HG02759 (cell line): ENCODE results near the gene MYO1D.
"Not testable (repeated sequence)": the region's sequence is repeated elsewhere in the genome, so short reads cannot be mapped to it uniquely, and the experiment has no call there.

Experiments
- ATAC-seq: cut with Tn5 transposase; IDR thresholded peaks from one replicate; pipeline ENCODE4 v1.9.1; 2021; ENCODE audit warnings: mild to moderate bottlenecking, moderate library complexity; ENCODE audit not compliant: unreplicated experiment

The MYO1D gene

GRCh38 chr17:32552280-32552679, 324.6 kb downstream of the MYO1D start:
- no peak for ATAC-seq

DNA sequence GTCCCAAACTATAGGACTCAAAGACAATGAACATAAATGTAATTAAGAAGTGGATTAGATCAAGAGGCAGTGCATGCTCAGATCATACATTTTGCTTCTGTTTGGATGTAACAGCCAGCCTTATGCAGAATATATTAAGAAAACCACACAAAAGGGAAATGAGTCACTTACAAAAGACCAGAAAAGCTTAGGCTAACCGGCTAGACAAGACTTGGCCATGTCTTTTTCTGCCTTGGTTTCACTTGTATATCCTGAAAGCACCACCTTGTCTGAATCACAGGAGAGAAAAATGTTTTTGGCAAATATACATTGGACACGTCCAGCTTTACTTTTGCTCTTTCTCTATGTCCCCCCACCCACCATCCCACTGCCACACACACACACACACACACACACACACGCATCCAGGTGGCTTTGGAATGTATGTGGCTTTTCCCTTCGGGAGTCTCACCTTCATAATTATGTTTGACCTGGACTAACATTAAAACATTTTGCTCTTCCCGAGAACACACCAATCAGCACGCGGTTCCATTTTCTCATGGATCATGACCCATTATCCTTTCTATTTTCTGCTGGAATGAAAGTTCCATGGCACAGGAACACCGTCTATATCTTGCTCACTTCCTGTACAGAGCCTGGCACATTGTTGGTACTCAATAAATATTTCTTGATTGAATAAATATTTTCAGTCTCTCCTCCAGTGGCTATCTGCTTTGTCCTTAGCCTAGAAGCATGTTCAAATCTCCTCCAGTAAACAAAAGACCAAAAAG, 325.6 kb downstream of the MYO1D start:
- ATAC-seq: peak; percentile 62

DNA sequence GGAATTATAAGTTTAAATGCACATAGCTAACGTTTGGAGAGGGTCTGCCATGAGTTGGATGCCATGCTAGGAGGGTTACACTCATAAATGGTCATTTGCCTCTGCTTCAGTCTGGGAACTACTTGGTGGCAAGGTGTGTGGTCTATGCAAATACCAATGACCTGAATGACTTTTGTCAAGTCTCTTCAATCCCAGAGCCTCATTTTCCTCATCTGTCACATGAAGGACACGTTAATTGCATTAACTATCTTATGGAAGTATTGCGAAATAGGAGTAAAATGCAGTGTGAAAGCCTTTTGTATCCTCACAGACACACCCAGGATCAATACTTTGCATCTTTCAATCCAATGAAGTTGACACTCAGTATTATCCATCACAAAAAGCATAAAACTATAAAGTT, 327.4 kb downstream of the MYO1D start:
- ATAC-seq: no peak

GRCh38 chr17:32546031-32546444, 330.9 kb downstream of the MYO1D start:
- no peak for ATAC-seq

DNA sequence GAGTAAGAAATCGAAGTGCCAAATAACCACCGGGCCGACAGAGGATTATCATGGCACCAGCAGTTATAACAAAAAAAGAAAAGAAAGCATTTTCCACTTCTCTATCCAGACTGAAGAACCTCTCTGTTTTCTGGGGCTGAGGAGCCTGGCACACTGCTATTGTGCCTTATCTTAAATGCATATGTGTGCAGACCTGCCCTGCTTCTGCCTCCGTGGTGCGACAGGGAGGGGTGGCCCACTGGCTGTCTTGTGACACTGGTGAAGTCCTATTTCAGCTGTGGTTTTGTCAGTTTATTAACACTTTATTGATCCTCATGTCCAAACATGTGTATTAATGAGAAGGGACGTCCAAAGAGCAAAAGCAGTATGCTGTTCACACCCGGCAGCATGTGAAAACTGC, 334.7 kb downstream of the MYO1D start:
- ATAC-seq: no peak

DNA sequence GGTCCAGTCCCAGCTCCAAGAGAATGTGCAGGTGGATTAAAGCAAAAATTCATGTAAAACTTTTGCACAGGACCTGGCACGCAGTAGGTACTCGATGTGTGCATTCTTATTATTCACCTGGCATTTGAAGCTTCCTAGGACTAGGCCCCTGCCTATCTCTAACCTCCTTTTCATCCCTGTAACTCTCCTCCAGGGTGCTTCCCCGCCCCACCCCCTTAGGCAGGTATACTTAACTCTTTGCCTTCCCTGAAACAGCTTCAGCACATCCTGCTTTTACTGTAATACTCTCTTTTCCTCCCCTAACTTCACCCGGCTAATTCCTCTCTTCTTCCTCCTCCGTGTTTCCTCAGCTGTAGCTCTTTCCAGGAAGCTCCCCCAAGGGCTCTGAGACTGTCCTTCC, 335.3 kb downstream of the MYO1D start:
- ATAC-seq: no peak

GRCh38 chr17:32536736-32537643, 339.9 kb downstream of the MYO1D start:
- ATAC-seq: no peak

DNA sequence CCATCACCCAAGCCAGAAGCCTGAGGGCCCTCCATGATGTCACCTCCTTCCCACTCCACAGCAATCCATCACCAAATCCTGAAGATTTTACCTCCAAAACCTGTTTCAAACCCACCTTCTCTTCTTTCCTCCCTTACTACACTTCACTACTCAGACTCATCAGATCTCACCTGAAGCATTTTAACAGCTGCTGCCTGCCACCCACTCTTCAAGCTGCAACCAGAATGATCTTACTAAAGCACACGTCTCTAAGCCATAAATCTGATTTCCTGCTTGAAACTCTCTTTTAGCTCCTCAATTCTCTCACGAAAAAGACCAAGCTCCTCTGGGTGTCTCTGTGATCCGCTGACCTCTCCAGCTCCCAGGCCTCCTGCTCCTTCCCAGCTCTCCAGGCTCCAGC, 343.6 kb downstream of the MYO1D start:
- no peak for ATAC-seq

DNA sequence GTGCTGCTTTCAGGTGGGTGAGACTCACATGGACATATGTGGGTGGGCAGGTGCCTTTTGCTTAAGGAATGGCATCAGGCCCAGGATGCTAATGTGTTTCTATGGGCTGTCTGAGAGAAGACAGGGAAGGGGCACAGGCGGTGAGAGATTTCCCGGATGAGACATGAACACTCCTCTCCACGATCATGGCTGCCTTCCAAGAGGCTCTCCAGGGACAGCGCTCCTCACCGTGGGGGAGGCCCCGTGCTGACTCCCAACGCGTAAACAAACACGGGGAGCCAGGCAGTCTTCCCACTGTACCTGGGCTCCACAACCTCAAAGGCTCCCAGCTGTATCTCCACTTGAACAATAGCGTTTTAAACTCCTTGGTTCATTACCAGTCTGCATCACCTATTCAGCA, 347.3 kb downstream of the MYO1D start:
- ATAC-seq: no peak

DNA sequence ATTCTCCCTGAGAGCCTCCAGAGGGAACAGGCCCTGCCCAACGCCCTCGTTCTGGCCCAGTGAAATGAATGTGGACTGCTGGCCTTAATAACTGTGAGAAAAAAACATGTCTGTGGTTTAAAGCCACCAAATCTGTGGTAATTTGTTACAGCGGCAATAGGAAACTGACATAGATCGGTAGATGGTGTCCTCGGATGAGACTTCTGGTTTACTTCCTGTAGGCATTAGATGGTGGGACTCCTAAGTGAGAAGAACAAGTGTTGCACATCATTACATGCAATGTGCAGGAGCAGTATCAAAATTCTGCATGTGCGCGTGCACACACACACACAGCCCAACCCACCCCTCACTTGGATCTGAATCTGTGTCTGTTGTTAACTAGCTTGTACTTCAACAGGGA, 348.1 kb downstream of the MYO1D start:
- no peak for ATAC-seq

DNA sequence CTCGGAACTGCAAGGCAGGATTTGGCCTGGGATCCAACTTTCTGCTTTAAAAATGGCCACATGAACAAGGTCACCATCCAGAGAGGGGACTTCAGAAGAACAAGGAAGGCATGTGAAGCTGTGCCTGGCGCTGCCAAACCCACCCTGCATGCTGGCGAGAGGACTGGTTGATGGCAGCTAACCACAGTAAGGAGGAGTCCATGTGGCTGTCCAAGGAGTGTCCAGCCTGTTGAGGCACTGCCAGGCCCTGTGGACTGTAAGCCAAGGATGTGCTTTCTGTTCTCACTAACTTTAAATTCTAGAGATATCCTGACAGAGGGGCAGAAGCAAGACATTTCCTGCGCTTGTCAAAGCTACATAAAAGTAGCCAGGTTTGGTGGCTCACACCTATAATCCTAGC, 349.8 kb downstream of the MYO1D start:
- ATAC-seq: no peak

DNA sequence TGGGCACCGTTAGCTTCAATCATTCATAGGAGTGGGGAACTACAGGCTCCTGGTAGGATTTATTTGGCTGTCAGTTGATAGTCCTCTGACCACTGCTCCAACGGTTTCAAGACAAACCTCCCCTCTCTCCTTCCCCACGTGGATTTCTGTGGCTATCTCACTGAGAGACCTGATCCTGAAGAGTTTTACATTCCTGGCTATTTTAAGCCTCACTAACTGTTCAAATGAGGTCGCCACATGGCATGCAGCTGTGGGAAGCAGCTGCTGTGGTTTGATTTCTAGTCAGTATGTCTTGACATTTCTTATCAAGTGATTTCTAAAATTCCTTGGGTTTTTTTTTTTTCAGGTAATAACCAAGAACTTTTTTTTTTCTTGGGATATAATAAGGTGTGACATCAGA, 351.8 kb downstream of the MYO1D start:
- ATAC-seq: no peak

DNA sequence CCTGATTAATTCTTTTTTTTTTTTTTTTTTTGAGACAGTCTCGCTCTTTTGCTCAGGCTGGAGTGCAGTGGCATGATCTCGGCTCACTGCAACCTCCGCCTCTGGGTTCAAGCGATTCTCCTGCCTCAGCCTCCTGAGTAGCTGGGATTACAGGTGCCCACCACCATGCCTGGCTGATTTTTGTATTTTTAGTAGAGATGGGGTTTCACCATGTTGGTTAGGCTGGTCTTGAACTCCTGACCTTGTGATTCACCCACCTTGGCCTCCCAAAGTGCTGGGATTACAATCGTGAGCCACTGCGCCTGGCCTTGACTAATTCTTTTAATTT, 352.4 kb downstream of the MYO1D start:
- ATAC-seq: not testable (repeated sequence)

GRCh38 chr17:32523827-32524552, 352.9 kb downstream of the MYO1D start:
- peak; percentile 47 for ATAC-seq

GRCh38 chr17:32523017-32523680, 353.8 kb downstream of the MYO1D start:
- ATAC-seq: peak; percentile 55

GRCh38 chr17:32520737-32521404, 356.1 kb downstream of the MYO1D start:
- ATAC-seq: no peak

GRCh38 chr17:32520104-32520701, 356.7 kb downstream of the MYO1D start:
- ATAC-seq: no peak

GRCh38 chr17:32519228-32520103, 357.5 kb downstream of the MYO1D start:
- ATAC-seq: no peak

DNA sequence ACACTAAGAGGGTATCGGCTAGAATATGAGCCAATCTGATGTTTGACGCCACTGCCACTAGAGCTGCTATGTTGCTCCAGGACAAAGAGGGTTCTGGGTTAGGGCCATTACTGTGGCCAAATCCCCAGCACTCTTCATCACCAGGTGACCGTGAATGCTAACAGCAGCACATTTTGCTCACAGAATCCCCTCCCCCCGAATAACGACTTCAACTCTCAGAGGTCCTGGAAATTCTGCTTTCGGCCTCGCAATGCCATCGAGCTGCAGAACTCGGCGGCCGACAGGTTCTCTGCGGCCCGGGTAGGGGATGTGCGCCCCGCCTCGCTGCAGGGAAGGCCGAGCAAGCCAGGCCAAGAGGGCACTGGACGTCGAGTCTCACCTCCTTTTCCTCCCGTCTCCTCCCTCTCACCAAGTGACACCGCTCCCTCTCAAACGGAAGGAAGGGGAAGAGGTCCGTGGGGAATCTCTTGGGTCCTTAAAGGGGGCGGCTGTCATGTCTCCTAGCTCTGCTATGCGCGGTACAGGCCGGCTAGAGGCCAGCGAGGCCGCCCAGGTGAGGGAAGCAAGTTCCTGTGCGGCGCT, 358.2 kb downstream of the MYO1D start:
- no peak for ATAC-seq
